EL (cell line): ENCODE results near the gene GBX2.

Source experiments
- DNase-seq: peaks from one replicate; pipeline ENCODE4 v3.0.0-alpha.2; 2016

The GBX2 gene

DNA sequence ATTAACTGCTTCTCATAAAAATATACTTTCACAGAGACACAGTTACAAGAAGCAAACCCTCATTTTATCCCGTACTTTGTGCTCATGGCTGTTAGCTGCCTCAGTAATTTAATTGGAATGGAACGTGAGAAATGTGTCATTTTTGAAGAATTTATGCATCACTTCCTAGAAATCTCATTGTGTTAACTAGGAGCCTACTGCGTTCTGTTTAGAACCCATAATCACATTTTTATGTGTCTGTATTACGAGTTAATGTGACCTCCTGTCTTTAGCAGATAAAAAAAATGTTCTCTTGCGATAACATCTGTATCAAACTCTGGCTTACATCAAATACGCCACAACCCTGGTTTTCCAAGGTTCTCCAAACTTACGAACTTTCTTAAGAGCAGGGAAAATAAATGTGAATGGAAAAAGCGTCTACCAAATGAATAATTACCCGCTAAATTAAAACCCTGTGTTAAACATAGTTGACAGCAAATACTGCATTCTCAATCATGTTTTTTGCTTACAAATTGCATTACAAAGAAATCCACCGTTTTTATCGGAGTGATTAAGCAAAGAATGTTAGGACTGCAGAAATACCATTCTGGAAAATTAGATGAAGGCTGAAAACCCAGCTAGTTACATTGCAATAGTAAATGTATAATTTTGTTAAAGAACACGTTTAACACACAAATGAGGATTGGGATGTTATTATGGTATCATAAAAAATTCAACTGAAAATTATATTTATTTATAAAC lies 12.1 kb upstream of the GBX2 start:
- DNase-seq: peak; percentile 80

DNA sequence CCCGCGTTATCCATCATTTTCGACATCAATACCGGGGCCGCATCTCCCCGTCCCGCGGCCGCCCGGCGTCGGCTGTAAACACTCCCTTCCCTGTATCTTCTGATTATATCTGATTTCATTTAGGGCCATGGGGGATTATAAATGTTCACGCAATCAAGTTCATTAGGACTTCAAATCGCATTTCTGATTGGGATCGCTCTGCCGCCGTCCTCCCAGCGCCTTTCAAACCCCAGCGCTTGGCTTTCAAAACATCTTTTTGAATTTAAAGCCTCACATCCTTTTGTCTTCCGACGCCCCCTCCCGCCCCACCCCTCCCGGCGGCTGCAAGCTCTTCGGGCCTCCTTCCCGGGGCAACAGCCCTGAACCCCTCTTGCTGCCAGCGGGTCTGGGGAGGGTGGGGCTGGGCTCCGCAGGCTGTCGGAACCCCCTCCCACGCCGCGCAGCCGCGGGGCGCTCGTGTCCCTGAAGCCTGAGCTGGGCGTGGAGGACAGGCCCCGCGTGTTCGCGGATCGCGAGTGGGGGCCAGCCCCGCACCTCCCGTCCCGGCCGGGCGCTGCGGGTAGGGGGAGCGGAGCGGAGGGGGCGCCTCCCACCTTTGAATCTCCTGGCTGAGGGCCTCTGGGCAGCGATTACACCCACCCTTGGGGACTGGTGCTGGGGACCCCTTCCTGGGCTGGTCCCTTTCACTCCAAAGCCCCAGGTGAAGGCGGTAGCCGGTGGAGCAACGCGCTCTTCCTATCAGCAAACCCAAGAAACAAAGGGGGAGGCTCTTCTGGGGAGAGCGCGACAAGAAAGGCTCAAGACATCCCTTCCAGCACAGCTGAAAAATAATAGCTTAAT lies 11.3 kb upstream of the GBX2 start:
- peak; percentile 52 for DNase-seq

DNA sequence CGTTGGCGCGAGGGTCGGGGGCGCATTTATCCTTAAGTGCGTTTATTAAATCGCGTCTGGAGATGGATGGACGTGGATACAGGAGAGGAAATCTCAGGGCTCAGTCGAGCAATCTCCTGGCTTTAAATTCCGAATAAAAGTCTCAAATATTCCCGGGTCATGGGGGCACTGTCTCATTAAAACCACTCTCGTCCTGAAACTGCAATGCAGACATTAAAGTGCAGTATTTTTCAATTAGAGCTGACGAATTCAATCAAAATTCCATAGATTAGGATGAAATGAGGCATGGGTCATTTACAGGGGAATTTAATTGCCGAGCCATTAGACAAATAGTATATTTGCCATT lies 10.7 kb upstream of the GBX2 start:
- DNase-seq: peak; percentile 33

DNA sequence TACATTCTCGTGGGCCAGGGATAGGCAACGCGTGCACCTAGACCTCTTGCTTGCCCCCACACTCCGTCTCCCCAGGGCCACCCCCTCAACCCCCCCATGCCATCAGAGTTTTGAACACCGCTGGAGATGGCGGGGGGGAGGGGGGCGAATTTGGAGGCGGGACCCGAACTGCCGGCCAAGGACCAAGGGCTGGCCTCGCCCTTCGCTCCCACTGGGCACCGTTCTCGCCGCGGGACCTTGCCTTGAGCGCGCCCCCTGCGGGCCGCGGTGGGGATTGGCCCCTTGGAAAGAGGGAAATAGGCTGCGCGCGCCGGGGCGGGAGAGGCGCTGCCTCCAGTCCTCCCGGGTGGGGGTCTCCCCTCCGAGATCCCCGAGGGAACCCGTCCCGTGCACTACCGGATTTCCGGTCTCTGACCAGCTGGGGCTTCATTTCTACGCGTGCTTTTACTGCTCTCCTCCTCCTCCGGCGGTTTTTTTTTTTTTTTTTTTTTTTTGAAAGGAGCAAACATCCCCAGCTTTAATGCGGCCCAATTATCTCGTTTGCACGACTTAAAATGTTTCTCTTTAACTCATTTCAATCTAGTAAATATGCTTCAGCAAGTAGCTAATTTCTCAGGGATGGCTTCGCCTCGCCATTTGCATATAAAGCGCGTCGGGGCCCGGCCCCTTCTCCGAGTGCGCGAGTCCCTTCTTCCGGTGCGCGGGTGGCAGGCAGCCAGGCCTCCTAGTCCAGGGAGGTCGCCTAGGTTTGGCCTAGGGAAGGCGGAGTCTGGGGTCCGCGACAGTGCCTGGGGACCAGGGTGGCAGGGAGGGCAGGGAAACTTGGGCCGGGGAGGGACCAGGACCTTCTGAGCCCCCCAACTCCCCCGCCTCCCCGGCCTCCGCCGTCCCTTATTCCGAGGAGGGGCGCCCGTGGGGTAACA lies 10.0 kb upstream of the GBX2 start:
- DNase-seq: peak; percentile 76

DNA sequence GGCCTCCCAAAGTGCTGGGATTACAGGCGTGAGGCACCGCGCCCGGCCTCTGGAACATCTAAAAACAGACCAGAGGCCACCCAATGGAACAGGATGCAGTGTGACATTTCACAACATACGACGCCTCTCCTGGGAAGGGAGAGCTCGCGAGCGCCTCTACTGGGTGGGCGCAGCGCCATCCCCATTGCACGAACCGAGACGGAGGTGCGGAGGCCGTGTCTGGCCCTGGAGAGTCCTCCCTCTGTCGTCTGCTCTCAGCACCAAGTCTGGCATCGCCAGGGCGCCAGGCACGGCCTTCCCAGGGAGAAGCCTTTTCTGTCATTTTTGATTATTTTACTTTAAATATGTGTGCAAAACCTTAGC lies 9.4 kb upstream of the GBX2 start:
- DNase-seq: peak; percentile 33

DNA sequence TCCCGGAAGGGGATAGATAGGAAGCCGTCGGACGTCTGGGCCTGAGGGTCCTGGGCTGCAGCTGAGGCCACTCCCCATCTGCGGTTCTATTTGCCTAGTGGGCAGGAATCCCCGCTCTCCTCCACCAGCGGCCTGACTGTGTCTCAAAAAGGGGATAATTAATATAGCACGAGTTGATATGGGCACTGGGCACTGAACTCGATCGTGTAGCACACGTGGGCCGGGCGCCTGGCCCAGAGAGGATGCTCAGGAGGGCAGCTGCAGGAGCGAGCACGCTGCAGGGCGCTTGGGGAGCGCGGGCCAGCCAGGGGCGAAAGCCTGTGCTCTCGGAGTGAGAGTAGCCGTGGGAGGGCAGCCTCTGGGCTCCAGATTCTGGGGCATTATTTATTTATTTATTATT lies 8.8 kb upstream of the GBX2 start:
- DNase-seq: no peak

DNA sequence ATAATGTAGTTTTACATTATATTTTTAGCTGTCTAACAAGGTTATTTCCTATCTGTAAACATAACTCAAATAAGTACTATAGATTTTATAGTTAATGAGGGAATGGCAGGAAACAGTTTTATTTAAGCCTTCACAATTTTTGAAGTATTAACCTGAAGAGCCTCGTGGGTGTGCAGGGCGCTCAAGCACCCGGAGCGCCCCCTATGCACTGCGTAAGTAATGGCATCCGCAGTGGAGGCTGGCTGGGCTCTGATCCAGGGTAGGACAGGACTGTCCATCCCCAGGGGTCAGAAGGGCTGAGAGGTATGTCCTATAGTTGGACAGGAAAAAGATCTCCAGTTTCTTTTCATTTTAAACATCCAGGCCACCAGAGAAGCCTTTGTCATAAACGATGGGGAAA lies 8.2 kb upstream of the GBX2 start:
- DNase-seq: peak; percentile 26

DNA sequence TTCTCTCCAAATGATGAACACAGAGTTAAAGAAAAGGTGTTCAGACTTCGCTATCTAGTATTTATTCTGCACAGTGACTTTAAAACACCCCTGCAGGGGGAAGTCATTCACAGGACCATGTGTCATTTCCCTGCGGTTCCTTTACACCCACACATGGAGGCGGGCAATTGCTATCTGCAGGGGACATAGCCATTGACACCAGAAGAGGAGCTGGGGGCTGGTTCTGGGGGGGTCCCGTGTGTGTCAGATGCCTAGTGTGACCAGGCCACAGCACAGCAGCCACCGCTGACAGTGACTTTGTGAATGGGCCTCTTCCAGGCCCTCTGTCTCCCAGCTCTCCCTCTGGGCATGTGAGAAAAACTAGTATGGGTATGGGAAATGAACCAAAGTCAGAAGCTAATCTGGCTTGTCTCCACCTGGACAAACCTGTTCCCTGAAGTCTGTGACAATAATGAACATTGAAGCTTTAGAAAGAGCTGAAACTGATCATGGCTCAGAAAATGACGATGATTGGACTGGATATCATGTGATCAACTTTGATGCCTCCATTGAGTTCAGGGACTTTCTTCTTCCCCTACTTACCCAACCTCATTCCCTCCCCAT lies 7.5 kb upstream of the GBX2 start:
- DNase-seq: no peak

DNA sequence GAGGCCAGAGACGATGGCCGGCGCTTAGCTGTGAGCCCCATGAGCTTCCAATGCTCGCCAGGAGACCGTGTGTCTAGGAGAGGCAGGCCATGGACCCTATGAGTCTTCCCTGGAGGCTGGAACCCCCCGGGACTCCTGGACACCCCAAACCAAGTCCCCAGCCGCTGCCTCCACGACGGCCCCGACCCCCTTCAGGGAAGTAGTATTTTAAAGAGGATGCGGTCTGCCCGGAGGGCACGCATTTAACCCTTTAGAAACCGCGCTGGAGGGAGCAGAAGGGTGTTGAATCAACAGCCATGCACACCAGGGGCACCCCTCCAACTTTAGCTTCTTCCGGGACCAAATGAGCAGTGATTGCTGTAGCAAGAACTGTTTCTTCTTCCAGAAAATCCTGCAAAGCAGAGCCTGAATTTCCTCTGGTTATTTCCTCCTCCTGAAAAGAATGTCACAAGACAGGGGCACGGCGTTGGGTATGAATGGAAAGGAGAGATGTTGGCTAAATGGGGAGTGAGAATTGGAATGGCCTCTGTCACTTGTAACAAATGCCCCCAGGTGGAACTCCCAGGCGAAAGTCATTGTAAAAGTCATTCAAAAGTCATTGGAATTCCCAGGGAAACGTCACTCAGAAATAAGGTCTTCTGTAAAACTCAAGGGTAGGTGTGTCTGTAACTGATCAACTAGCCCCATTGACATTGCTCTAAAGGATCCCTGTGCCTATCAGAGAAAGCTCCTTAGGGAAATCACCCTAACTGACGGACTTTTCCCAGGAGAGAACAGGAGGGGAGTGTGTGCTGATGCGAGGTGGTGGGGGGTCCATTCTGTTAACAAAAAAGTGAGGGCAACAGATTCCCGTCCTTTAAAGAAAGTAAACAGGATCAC lies 5.8 kb upstream of the GBX2 start:
- DNase-seq: no peak

DNA sequence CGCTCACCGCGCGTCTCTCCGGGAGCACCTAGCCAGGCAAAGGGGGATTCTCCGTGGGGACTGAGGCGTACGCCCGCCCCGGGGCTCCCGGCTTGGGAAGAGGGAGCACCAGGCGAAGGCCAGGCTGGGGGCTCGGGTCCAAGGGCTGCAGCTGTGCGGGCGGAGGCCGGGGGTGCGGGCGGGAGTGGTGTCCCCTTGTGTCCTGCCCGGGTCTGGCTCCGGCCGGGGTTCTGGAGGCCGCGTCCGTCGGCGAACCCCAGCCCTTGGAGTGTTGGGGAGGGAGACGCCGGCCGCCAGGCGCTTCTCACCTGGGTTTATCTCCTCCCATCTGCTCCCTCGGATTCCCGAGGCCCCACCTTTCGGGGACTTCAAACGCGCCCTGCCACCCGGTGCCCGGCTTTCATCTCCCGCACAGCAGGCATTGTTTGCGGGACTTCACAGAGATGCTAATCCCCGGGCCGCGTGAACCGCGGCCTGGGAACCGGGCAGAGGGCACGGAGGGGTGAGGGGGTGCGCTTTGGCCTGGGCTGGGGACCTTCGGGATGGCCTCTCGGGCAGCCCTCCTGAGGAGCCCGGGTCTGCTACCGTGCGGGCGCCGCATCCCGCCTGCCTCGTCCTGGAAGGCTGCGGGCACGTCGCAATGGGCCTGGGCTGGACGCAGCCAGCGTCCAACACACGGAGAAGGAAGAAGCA lies 5.0 kb upstream of the GBX2 start:
- DNase-seq: no peak

DNA sequence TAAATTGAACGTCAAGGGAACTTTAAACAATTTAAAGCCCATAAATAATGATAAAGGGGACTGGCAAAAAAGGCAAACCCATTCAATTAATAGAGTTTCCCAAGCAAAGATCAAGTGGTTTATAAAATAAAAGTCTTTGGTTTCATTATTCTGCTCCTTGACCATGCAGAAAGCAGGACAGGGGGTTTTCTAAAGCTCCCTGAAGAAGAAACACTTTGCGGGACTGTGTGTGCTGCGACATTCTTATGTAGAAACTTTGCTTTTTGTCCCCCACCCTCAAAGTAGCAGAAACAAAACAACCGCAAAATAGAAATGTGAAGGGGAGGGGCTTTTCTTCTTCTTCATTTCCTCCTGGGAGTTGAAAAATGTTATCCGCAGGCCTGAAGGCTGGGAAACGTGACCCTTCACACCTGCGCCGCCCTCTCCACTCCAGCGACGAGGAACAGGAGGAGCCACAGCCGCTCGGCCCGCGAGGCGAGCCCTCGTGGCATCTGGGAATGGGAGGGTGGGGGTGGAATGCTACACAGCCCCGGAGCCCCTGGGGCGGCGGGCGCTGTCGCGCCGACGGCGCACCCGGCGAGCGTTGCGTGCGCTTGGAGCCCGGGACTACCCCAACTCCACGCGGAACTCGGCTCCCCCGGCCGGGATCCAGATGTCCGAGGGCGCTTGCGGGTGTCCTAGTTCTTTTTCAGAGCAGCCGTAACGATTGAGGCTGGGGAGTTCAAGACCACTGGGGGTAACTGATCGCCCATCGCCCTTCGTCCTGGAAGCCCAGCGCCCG lies 4.3 kb upstream of the GBX2 start:
- DNase-seq: no peak

DNA sequence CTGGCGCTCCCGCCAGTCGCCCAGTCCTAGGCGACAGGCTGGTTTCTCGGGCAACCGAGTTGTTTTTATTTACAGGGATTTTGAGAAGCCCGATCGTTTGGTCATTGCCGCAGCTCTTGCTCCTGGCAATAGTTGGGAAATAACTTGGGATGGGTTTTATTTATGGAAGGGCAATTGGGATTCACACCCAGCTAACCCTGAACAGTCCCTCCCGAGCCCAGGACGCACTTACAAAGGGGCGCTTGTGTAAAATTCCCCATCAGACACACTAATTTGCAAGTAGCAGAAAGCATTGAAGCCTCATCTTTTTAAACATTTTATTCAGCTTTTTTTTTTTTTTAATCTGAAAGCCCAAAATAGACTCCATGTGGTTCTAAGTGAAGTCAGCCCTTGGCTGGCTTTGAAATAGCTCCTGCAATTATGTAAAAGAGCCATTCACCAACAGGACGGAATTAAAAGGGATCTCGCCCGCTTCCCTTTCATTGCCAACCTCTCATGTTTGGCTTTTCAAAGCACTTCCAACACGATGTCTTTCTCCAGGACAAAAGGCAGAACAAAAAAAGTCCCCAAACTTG lies 3.6 kb upstream of the GBX2 start:
- no peak for DNase-seq

DNA sequence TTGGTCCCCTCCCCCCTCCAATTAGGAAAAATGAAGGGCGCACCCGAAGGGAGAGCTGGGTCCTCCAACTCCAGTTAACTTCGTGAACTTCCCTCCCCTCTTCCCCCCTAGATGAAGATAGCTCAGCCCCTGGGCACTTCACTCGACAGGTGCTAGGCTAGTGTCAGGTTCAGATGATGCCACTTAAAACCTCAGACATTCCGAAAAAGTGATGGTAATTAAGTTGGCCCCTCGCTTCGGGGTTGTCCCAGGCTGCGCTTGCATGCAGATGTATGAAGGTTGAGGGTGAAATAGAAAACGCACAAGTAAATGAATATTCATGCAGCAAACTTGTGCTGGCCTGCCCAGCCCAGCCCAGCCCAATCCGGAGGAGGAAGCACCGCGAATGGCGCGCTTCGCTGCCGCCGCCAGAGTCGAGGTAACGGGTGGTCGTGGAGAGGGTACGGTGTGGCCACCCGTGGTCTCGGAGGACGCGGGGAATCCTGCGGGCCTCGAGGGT lies 3.0 kb upstream of the GBX2 start:
- DNase-seq: no peak

DNA sequence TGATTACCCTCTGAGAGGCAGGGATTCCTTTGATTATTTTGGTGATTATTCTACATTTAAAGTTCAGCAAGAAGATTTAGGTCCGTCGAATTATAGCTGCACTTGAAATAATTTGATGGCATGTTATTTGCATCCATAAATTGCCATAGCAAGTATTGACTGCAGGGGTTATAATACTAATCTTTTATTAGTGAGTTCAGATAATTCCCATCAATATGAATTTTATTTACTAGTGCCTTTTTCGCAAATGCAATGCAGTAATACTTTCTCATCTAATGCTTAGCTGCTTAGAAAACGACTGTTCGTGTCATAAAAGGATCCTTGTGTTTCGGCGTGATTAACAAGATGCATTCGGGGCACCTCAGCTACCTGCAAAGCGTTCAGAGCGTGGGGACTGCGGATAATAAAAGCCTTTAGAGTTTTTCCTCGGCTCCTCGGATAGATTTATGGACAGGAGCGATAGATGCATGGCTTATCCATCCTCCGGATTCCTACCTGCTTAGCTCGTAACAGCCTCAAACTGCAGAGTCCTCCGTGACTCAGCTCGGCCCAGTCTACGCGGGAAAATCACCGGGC lies 2.5 kb upstream of the GBX2 start:
- DNase-seq: no peak

DNA sequence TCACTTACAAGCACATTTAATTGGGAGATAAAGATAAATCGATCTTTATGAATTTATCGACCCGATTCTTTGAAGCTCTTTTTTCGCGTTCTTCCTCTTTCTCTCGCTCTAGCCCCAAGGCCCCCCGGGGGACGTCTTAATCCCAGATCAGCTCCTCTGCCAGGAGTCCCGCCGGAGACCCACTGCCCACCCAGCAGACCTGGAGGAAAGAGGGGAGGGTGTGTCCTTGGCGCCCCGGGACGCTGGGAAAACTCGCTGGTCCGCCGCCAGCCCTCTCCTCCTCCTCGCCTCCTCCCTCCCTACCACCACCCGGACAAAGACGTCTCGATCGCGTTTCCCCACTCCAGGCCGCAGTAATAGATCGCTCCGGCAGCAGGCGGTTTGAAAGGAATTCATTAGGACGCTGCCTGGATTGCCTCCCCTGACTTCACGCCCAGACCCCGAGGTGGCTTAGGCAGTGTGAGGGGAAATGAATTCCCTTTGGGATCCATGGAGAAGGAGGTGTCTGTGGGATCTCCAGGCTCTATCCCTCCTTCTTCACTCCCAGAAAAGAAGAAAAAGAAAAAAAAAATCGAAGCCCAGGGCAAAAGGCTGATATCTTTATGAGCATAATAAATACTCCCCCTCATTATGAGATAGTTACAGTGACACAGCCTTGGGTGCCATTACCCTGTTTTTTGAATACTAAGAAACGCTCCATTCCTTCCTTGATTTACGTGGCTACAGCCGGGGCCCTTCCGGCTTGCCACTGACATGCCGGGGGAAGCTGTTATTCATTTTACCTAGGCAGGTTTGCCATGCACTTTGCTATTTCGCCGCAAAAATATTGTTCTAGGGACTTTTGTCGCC lies 1.8 kb upstream of the GBX2 start:
- DNase-seq: no peak

DNA sequence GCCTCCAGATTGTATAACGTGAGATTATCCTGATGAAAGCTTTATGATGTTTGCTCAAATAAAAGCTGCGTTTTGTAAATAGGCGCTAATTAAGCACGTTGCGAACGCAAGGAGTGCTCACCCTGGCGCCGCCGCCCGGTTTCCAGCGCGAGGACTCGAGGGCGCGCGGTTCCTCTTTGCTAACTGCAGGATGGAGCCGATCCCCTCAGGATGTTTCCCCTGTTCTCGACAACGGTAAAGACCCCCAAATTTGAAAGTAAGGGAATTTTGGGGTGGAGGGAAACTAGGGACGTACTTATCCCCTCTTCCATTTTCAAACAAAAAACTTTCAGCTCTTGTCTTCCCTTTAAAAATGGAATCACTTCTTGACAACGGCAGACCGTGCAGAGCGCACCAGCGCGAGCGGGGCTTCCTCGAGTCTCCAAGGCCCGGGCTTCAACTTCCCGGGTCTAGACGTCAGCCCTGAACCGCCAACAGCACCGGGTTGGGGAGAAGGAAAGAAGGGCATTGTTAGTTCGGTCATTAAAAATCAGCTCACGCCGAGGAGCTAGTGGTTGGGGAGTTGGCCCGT lies 1.1 kb upstream of the GBX2 start:
- no peak for DNase-seq

DNA sequence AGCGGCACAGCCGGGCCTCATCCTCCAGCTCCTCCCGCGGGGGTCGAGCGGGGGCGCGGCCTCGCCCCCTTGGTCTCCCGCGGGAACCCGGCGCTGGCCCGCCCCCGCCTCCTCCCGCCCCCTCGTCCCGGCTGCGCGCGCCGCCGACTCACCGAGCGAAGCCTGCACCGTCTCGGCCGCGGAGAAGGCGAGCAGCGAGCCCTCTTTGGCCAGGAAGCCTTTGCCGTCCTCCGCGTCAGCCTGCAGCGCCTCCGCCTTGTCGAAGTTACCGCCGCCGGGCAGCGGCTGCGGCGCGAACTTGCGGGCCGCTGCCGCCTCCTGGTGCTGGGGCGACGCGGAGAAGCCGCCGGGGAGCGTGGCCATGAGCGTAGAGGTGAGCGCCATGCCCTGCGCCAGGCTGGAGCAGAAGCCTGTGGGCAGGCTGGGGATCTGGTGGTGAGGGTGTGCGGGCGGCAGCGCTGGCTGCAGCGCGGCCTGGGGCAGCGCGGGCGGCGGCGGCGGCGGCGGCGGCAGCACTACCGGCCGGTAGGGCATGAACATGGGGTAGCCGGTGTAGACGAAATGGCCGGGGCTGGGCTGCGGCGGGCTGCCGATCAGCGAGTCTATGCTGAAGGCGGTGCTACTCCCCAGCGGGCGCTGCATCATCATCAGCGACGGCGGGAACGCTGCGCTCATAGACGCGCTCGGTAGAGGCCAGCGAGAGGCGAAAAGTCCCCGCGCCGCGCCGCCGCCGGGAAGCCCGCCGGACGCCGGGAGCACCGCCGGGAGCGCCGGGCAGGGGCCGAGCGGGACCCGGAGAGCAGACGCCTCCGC lies 683 bp downstream of the GBX2 start:
- peak; percentile 57 for DNase-seq
